ENCODE results near the gene PPFIA1. TPM values are rescaled to one million over a fixed set of nuclear protein-coding genes. Genes with fewer than 3 reads are reported as not detected.

The PPFIA1 gene
- total RNA-seq, 1 experiment from 2014 or later: 86.8 TPM

DNA sequence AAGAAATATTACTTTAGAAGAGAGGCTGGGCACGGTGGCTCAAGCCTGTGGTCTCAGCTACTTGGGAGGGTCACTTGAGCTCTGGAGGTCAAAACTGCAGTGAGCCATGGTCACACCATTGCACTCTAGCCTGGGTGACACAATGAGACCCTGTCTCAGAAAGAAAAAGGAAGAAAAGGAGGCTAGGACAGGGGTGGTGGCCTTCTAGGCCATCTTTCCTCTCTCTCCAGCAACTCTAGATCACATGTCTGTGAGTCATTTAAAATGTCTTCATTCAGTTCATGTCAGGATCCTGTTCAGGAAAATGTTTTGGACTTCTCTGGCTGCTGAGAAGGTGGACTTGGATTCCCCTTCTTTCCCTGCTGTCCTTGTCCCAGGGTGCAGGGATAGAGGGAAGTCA is 53.3 kb downstream of the PPFIA1 start:
- H3K4me3 ChIP-seq: no peak overlapping the region
- no peaks in the 10 kb centered on the region for H3K27me3 ChIP-seq (ENCODE audit: insufficient read depth, low read depth)
- H3K4me2 ChIP-seq: no peak overlapping the region
- H3K36me3 ChIP-seq (ENCODE audit: low read depth): peaks cover 53% of the 10 kb centered on the region
- no peaks in the 10 kb centered on the region; the same call in 1 of the 2 replicates for H3K4me1 ChIP-seq (replicated peaks; ENCODE audit: insufficient read depth)
- ChIA-PET POLR2A (ENCODE audit: unreplicated experiment) (interaction anchor here (0.6 kb wide), 3 partner anchors 74 to 364 kb away, joined by 3 to 5 read pairs (median 3); partner anchors contain the start of gene CTTN), CTCF (no interaction called here)
- no peaks in the 10 kb centered on the region for H3K9me3 ChIP-seq (ENCODE audit: insufficient read depth, low read depth)
- DNase-seq: no peak
- BruUV-seq (replicated peaks): no TSS peak
- no peak for TF ChIP-seq EZH2 (IDR thresholded peaks at IDR 0.05; ENCODE audit: low read depth)
- TF ChIP-seq, protein P1, sequence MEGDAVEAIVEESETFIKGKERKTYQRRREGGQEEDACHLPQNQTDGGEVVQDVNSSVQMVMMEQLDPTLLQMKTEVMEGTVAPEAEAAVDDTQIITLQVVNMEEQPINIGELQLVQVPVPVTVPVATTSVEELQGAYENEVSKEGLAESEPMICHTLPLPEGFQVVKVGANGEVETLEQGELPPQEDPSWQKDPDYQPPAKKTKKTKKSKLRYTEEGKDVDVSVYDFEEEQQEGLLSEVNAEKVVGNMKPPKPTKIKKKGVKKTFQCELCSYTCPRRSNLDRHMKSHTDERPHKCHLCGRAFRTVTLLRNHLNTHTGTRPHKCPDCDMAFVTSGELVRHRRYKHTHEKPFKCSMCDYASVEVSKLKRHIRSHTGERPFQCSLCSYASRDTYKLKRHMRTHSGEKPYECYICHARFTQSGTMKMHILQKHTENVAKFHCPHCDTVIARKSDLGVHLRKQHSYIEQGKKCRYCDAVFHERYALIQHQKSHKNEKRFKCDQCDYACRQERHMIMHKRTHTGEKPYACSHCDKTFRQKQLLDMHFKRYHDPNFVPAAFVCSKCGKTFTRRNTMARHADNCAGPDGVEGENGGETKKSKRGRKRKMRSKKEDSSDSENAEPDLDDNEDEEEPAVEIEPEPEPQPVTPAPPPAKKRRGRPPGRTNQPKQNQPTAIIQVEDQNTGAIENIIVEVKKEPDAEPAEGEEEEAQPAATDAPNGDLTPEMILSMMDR (conservative IDR thresholded peaks at IDR 0.05): no peak
- H2AFZ ChIP-seq: no peak overlapping the region
- 0 out of 2 replicates have a peak overlapping the region, but pooled peaks have one; percentile 20 for H3K27ac ChIP-seq
- H3F3A ChIP-seq (ENCODE audit: insufficient read depth, low read depth): peaks cover 35% of the 10 kb centered on the region
- H3K79me2 ChIP-seq (ENCODE audit: low read depth): peaks cover 10% of the 10 kb centered on the region
- H3K9me2 ChIP-seq (ENCODE audit: insufficient read depth): no peaks in the 10 kb centered on the region
- H4K20me1 ChIP-seq (ENCODE audit: insufficient read depth): peaks cover 18% of the 10 kb centered on the region
- intact Hi-C loops (cut with micrococcal nuclease; ENCODE audit: unreplicated experiment): no loop called here

DNA sequence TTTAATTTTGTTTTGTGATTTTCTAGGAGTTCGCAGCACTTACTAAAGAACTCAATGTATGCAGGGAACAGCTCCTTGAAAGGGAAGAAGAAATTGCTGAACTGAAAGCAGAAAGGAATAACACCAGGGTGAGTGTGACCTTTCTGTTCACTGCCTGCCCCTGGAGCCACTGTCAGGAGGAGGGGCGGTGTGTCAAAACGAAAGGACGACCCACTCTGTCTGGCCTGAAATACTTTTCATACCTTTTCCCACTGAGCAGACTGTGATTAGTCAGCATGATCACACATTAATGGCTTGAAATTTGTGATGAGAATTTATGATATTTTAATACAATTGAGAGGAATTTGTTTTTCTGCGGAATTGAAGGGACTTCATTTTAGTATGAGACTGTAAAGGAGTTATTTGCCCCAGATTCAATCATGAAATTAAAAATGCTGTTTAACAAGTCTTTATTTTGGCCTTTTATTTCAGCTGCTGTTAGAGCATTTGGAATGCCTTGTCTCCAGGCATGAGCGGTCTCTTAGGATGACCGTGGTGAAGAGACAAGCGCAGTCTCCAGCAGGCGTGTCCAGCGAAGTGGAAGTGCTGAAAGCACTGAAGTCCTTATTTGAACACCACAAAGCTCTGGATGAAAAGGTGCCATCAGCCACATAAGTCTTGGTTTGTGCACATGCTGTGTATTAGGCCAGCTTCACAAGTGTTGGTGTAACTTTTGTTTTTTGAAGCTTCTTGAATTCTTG is 54.1 kb downstream of the PPFIA1 start:
- Histone ChIP-seq H4K20me1 (ENCODE audit: insufficient read depth) (peaks cover 18% of the 10 kb centered on the region), H3F3A (ENCODE audit: insufficient read depth, low read depth) (peaks cover 40% of the 10 kb centered on the region), H3K27me3 (ENCODE audit: insufficient read depth, low read depth) (no peaks in the 10 kb centered on the region), H3K9me2 (ENCODE audit: insufficient read depth) (no peaks in the 10 kb centered on the region), H3K79me2 (ENCODE audit: low read depth) (peaks cover 7% of the 10 kb centered on the region; the same call in 1 of the 2 replicates), H3K27ac (0 out of 2 replicates have a peak overlapping the region, but pooled peaks have one; percentile 20), H3K4me2 (no peak overlapping the region), H3K9me3 (ENCODE audit: insufficient read depth, low read depth) (no peaks in the 10 kb centered on the region), H3K4me1 (replicated peaks; ENCODE audit: insufficient read depth) (no peaks in the 10 kb centered on the region; the same call in 1 of the 2 replicates), H3K4me3 (no peak overlapping the region), H3K36me3 (ENCODE audit: low read depth) (peaks cover 58% of the 10 kb centered on the region), H2AFZ (no peak overlapping the region)
- POLR2A ChIA-PET (ENCODE audit: unreplicated experiment): interaction anchor here (0.6 kb wide), 2 partner anchors 74 to 139 kb away, joined by 3 to 5 read pairs; partner anchors contain the start of gene CTTN
- intact Hi-C loops (cut with micrococcal nuclease; ENCODE audit: unreplicated experiment): no loop called here
- DNase-seq: no peak
- BruUV-seq (replicated peaks): no TSS peak
- TF ChIP-seq, protein P1 (conservative IDR thresholded peaks at IDR 0.05): no peak
- no peak for TF ChIP-seq EZH2 (IDR thresholded peaks at IDR 0.05; ENCODE audit: low read depth)
- CTCF ChIA-PET: no interaction called here

DNA sequence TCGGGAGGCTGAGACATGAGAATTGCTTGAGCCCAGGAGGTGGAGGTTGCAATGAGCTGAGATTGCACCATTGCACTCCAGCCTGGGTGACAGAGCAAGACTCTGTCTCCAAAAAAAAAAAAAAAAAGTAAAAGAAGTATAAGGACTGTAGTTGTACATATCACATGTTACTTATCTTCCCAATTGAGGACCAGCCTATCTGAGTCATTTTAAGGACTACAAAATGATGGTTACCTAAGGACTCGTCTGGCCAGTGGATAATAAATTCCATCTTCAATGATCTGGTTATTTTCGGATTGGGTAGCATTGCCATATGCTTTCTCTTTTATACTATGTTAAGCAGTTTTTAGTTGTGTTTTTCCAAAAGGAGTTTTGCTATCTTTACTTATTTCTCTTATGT is 55.3 kb downstream of the PPFIA1 start:
- no peak for DNase-seq
- Histone ChIP-seq H3K4me3 (no peak overlapping the region), H3K4me1 (replicated peaks; ENCODE audit: insufficient read depth) (no peaks in the 10 kb centered on the region; the same call in 1 of the 2 replicates), H2AFZ (no peak overlapping the region), H3K4me2 (no peak overlapping the region), H3F3A (ENCODE audit: insufficient read depth, low read depth) (peaks cover 44% of the 10 kb centered on the region), H3K27ac (no peak overlapping the region), H4K20me1 (ENCODE audit: insufficient read depth) (peaks cover 18% of the 10 kb centered on the region), H3K27me3 (ENCODE audit: insufficient read depth, low read depth) (no peaks in the 10 kb centered on the region), H3K9me2 (ENCODE audit: insufficient read depth) (no peaks in the 10 kb centered on the region), H3K9me3 (ENCODE audit: insufficient read depth, low read depth) (no peaks in the 10 kb centered on the region), H3K79me2 (ENCODE audit: low read depth) (peaks cover 2% of the 10 kb centered on the region; the same call in 1 of the 2 replicates), H3K36me3 (ENCODE audit: low read depth) (peaks cover 62% of the 10 kb centered on the region)
- BruUV-seq (replicated peaks): no TSS peak
- intact Hi-C loops (cut with micrococcal nuclease; ENCODE audit: unreplicated experiment): no loop called here
- ChIA-PET POLR2A (ENCODE audit: unreplicated experiment) (interaction anchor here (0.7 kb wide), 1 partner anchor 991 kb away, joined by 7 read pairs; no protein-coding TSS in a partner anchor), CTCF (interaction anchor here (0.6 kb wide), 1 partner anchor 48 kb away, joined by 4 read pairs; no protein-coding TSS in a partner anchor)
- TF ChIP-seq EZH2 (IDR thresholded peaks at IDR 0.05; ENCODE audit: low read depth): no peak
- TF ChIP-seq, protein P1 (conservative IDR thresholded peaks at IDR 0.05): no peak
